Left lung (tissue), 14 donors: Measurements from ENCODE around the gene ATP12A. TPM values are rescaled to one million over a fixed set of nuclear protein-coding genes. Genes with fewer than 3 reads are reported as not detected.

Source experiments
- ATAC-seq: fragments of 200-7000 bp; cut with Tn5 transposase; one replicate; pipeline ENCODE4 v1.9.1; 2020; ENCODE audit warnings: moderate library complexity
- DNase-seq, 4 donors: peaks; one replicate each; pipeline ENCODE4 v3.0.0-alpha.2; 2013 to 2020
- H3K27ac ChIP-seq, 2 donors: fragments of 200-600 bp; sonication (generic) in 1 of 2; one replicate each; pipeline versions ENCODE4 v1.5.0 to v1.8.0; 2020 to 2021
- H3K27me3 ChIP-seq, 2 donors: fragments of 200-600 bp; sonication (generic) in 1 of 2; one replicate each; pipeline versions ENCODE4 v1.5.0 to v1.8.0; 2020 to 2021
- H3K36me3 ChIP-seq, 2 donors: fragments of 200-600 bp; sonication (generic) in 1 of 2; one replicate each; pipeline versions ENCODE4 v1.5.0 to v1.8.0; 2020 to 2021
- H3K4me1 ChIP-seq, 2 donors: fragments of 200-600 bp; one replicate each; pipeline ENCODE4 v1.8.0; 2021
- H3K4me3 ChIP-seq, 2 donors: fragments of 200-600 bp; sonication (generic) in 1 of 2; one replicate each; pipeline versions ENCODE4 v1.5.0 to v1.8.0; 2020 to 2021; ENCODE audit warnings: mild to moderate bottlenecking in 1 of 2
- H3K9me3 ChIP-seq, 2 donors: fragments of 200-600 bp; sonication (generic) in 1 of 2; one replicate each; pipeline versions ENCODE4 v1.5.0 to v1.8.0; 2020 to 2021
- intact Hi-C, 2 donors: fragments of 100-400 bp; cut with DNase I; formaldehyde crosslinking; loops; one replicate each; pipeline versions ENCODE4 v1.11.2 to v1.14.2; 2022
- long read RNA-seq, 12 donors: library from polyadenylated mRNA in 2 of 12; unstranded in 2 of 12; transcript quantifications; one replicate each; pipeline ENCODE4 v2.0.0 and lab custom pipeline, GENCODE V29; 2019 to 2026
- polyA plus RNA-seq, 6 donors: library from polyadenylated mRNA; unstranded; fragments of 120-200 nt; gene quantifications; one replicate each; pipeline ENCODE4 v1.2.1, GENCODE V29; 2013; ENCODE audit not compliant: insufficient read length in 6 of 6
- total RNA-seq, 2 donors: library from RNA; stranded (reverse); fragmentation: NEBNext Ultra II Directional; extraction: Animal tissue kit (Norgen Biotek cat#: 25700); gene quantifications; one replicate each; pipeline ENCODE4 v1.2.1, GENCODE V29; 2021
- TF ChIP-seq, protein P1 (sequence below), 2 donors: fragments of 200-600 bp; sonication (generic) in 1 of 2; IDR thresholded peaks; one replicate each; pipeline versions ENCODE4 v1.5.0 to v1.8.0; 2021; ENCODE audit warnings: antibody characterized with exemption in 2 of 2
- donor health status: DM: no; HTN: yes; CAD: no.
- donor health status: DM: no; HTN: no; CAD: no.

The ATP12A gene
- total RNA-seq (1 to 10 TPM in 1 of 2 donors, not detected in 1; 2.0 TPM), polyA plus RNA-seq (under 1 TPM in 4 of 6 donors, not detected in 2; 0.08 to 0.13 (median 0.09) TPM)
- long read RNA-seq, donor 1: 0 reads
- long read RNA-seq, donor 2: 0 reads
- long read RNA-seq, donor 3: 0 reads
- long read RNA-seq, donor 4: 0 reads
- long read RNA-seq, donor 5: 0 reads
- long read RNA-seq, donor 6: 0 reads
- long read RNA-seq, donor 7: 0 reads
- long read RNA-seq, donor 8: 0 reads
- long read RNA-seq, donor 9: 0 reads
- long read RNA-seq, donor 10, partial matches to known transcripts: 1 of 1 reads
- long read RNA-seq, donor 10, other reads (novel, unspliced or antisense): 0 of 1 reads
- long read RNA-seq, donor 11: 0 reads
- long read RNA-seq, donor 12: 0 reads

DNA sequence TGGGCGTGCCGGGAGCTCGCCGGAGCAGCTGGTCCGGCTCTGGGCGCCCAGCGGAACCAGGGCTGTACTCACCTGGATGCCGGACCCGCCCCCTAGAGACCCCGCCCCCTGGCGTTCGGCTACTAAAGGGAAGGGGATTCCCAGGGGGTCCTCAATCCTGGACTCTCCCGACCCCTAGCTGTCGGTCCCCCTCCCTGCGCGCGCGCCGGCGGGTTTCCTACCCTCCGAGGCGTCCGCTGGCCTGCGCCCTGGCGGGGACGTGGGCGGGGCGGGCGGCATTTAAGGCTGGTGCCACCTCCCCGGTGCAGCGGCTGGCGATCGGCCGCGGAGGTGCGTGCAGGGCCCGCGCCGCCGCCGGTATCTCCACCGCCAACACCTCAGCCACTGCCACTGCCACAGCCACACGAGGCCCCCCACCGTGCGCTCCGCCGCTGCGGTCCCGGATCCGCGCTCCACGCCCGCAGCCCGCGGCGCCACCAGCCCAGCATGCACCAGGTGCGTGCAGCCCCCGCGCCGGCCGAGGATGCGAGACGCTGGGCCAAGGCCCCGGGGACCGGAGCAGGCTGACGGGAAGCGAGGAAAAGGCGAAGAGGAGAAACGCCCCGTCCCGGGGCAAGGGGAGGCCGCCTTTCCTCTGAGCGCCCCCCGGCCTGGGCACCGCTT lies at the start of gene ATP12A:
TSS of gene ATP12A (plus strand) at position 151 of the 663 bp plus-strand sequence. CDS start at position 487, 336 bp downstream.
- TF ChIP-seq, protein P1, sequence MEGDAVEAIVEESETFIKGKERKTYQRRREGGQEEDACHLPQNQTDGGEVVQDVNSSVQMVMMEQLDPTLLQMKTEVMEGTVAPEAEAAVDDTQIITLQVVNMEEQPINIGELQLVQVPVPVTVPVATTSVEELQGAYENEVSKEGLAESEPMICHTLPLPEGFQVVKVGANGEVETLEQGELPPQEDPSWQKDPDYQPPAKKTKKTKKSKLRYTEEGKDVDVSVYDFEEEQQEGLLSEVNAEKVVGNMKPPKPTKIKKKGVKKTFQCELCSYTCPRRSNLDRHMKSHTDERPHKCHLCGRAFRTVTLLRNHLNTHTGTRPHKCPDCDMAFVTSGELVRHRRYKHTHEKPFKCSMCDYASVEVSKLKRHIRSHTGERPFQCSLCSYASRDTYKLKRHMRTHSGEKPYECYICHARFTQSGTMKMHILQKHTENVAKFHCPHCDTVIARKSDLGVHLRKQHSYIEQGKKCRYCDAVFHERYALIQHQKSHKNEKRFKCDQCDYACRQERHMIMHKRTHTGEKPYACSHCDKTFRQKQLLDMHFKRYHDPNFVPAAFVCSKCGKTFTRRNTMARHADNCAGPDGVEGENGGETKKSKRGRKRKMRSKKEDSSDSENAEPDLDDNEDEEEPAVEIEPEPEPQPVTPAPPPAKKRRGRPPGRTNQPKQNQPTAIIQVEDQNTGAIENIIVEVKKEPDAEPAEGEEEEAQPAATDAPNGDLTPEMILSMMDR (IDR thresholded peaks at IDR 0.05): no peak
- Histone ChIP-seq H3K4me1 (peaks cover 5 to 14% of the 10 kb centered on the region in 2 donors), H3K4me3 (peak within 1 kb of the TSS; percentile 24 to 32), H3K9me3 (no peaks in the 10 kb centered on the region), H3K36me3 (no peaks in the 10 kb centered on the region), H3K27me3 (peaks cover 19 to 47% of the 10 kb centered on the region in 2 donors), H3K27ac (no peak within 1 kb of the TSS)
- ATAC-seq (peak; percentile 66), DNase-seq (peak in 2 of 4 donors; percentile 21 to 84)
- intact Hi-C loops: no loop called here

GRCh38 chr13:24630851-24631620 lies 49.2 kb upstream of the ATP12A start:
- no peaks in the 10 kb centered on the region for H3K9me3 ChIP-seq
- no peaks in the 10 kb centered on the region for H3K27me3 ChIP-seq
- TF ChIP-seq, protein P1 (IDR thresholded peaks at IDR 0.05): no peak
- peak overlapping the region in 1 of 2 donors; percentile 58 for H3K27ac ChIP-seq
- no peaks in the 10 kb centered on the region for H3K36me3 ChIP-seq
- intact Hi-C loops: no loop called here
- peak in 1 of 4 donors; percentile 69 for DNase-seq
- no peak overlapping the region for H3K4me3 ChIP-seq
- peak; percentile 87 for ATAC-seq
- peaks cover 0 to 4% of the 10 kb centered on the region in 2 donors for H3K4me1 ChIP-seq

- Histone ChIP-seq H3K4me3 (no peak overlapping the region), H3K27me3 (no peaks in the 10 kb centered on the region), H3K9me3 (no peaks in the 10 kb centered on the region), H3K36me3 (no peaks in the 10 kb centered on the region), H3K27ac (no peak overlapping the region), H3K4me1 (peaks cover 0 to 3% of the 10 kb centered on the region in 2 donors)
- intact Hi-C loops: no loop called here
- no peak for ATAC-seq
- DNase-seq: no peak
- TF ChIP-seq, protein P1 (IDR thresholded peaks at IDR 0.05): no peak
Observed at GRCh38 chr13:24631922-24632321, 48.3 kb upstream of the ATP12A start.

GRCh38 chr13:24632382-24633121 lies 47.7 kb upstream of the ATP12A start:
- Histone ChIP-seq H3K27me3 (peaks cover 0 to under 1% of the 10 kb centered on the region in 2 donors), H3K9me3 (no peaks in the 10 kb centered on the region), H3K4me1 (peaks cover 0 to 3% of the 10 kb centered on the region in 2 donors), H3K4me3 (no peak overlapping the region), H3K36me3 (no peaks in the 10 kb centered on the region), H3K27ac (no peak overlapping the region)
- DNase-seq: no peak
- intact Hi-C loops: no loop called here
- no peak for ATAC-seq
- TF ChIP-seq, protein P1 (IDR thresholded peaks at IDR 0.05): no peak
